ENCODE data around the gene LRRC8B. TPM values are rescaled to one million over a fixed set of nuclear protein-coding genes. Genes with fewer than 3 reads are reported as not detected.

LRRC8B gene
- polyA plus RNA-seq, 1 of the 3 experiments (the other 2 are of a cell fraction) = 3.7 TPM

GRCh38 chr1:89600451-89601224, 76.0 kb downstream of the LRRC8B start:
- Histone ChIP-seq H3K4me2 (no peak overlapping the region), H4K20me1 (ENCODE audit: insufficient read depth) (no peaks in the 10 kb centered on the region), H3K27me3 (ENCODE audit: insufficient read depth) (no peaks in the 10 kb centered on the region), H3K9ac (no peak overlapping the region), H3K36me3 (replicated peaks in 1 of 2; ENCODE audit: control insufficient read depth in 1 of 2, insufficient read depth in 2 of 2, low read length in 1 of 2) (peaks cover 0 to 3% of the 10 kb centered on the region in 2 experiments), H2AFZ (ENCODE audit: low read depth) (no peak overlapping the region), H3F3A (replicated peaks; ENCODE audit: insufficient read depth) (no peaks in the 10 kb centered on the region), H3K9me3 (no peaks in the 10 kb centered on the region), H3K27ac (ENCODE audit: low read depth in 2 of 2, low read length in 1 of 2) (no peak overlapping the region), H3K79me2 (ENCODE audit: insufficient read depth) (no peaks in the 10 kb centered on the region), H3K4me3 (ENCODE audit: low read depth in 2 of 2, low read length in 1 of 2) (no peak overlapping the region), H3K4me1 (ENCODE audit: control insufficient read depth in 1 of 2, insufficient read depth in 2 of 2, low read depth in 1 of 2, low read length in 1 of 2) (peaks cover 3 to 13% of the 10 kb centered on the region in 2 experiments; a peak in 2 of 4 replicates), H3K9me2 (no peaks in the 10 kb centered on the region)
- POLR2A ChIA-PET = no interaction called here
- 94% methylated on average over 3 of the region's 3 CpGs for WGBS (ENCODE audit: low lambda C conversion rate)
- no peak for DNase-seq
- no peak for TF ChIP-seq NRF1 (IDR thresholded peaks at IDR 0.05; ENCODE audit: low read depth, low read length)
- no peak for TF ChIP-seq SIN3A (IDR thresholded peaks at IDR 0.05; ENCODE audit: borderline replicate concordance, low read depth, low read length)
- TF ChIP-seq FOXM1 (IDR thresholded peaks at IDR 0.05; ENCODE audit: low read depth) = no peak
- CTCF ChIA-PET = interaction anchor here (0.7 to 3.0 kb wide), 11 partner anchors 11 to 599 kb away, joined by 3 to 12 read pairs (median 5); no protein-coding TSS in a partner anchor

GRCh38 chr1:89602871-89603404, 78.3 kb downstream of the LRRC8B start:
- H3K9me3 ChIP-seq = no peaks in the 10 kb centered on the region
- no peak overlapping the region for H3K27ac ChIP-seq (ENCODE audit: low read depth in 2 of 2, low read length in 1 of 2)
- H4K20me1 ChIP-seq (ENCODE audit: insufficient read depth) = no peaks in the 10 kb centered on the region
- H3K4me3 ChIP-seq (ENCODE audit: low read depth in 2 of 2, low read length in 1 of 2) = no peak overlapping the region
- ChIA-PET CTCF (interaction anchor here (1.0 to 5.5 kb wide), 8 partner anchors 9 to 160 kb away, joined by 3 to 43 read pairs (median 4); no protein-coding TSS in a partner anchor), POLR2A (interaction anchor here (0.8 kb wide), 1 partner anchor 100 kb away, joined by 3 read pairs; no protein-coding TSS in a partner anchor)
- no peaks in the 10 kb centered on the region for H3K27me3 ChIP-seq (ENCODE audit: insufficient read depth)
- H3K36me3 ChIP-seq (replicated peaks in 1 of 2; ENCODE audit: control insufficient read depth in 1 of 2, insufficient read depth in 2 of 2, low read length in 1 of 2) = no peaks in the 10 kb centered on the region
- no peaks in the 10 kb centered on the region for H3K9me2 ChIP-seq
- no peak for DNase-seq
- WGBS (ENCODE audit: low lambda C conversion rate) = 85% methylated on average over 6 of the region's 6 CpGs
- no peak overlapping the region for H2AFZ ChIP-seq (ENCODE audit: low read depth)
- H3K79me2 ChIP-seq (ENCODE audit: insufficient read depth) = no peaks in the 10 kb centered on the region
- no peak for TF ChIP-seq PBX3 (IDR thresholded peaks at IDR 0.05)
- no peak for TF ChIP-seq FOXJ3 (CRISPR knock-in tag; IDR thresholded peaks at IDR 0.05)
- no peak for TF ChIP-seq GATA2 (CRISPR knock-in tag; IDR thresholded peaks at IDR 0.05)
- no peak for TF ChIP-seq FOXM1 (IDR thresholded peaks at IDR 0.05; ENCODE audit: low read depth)
- TF ChIP-seq TCF12 (IDR thresholded peaks at IDR 0.05) = no peak
- TF ChIP-seq NRF1 (IDR thresholded peaks at IDR 0.05; ENCODE audit: low read depth, low read length) = no peak
- no peak for TF ChIP-seq JUND (IDR thresholded peaks at IDR 0.05)
- TF ChIP-seq MXI1 (IDR thresholded peaks at IDR 0.05; ENCODE audit: low read depth, low read length) = no peak
- no peak for TF ChIP-seq TAF1 (IDR thresholded peaks at IDR 0.05; ENCODE audit: borderline replicate concordance, low read depth, low read length)
- no peak for TF ChIP-seq SIN3A (IDR thresholded peaks at IDR 0.05; ENCODE audit: borderline replicate concordance, low read depth, low read length)
- H3F3A ChIP-seq (replicated peaks; ENCODE audit: insufficient read depth) = no peaks in the 10 kb centered on the region
- H3K4me1 ChIP-seq (ENCODE audit: control insufficient read depth in 1 of 2, insufficient read depth in 2 of 2, low read depth in 1 of 2, low read length in 1 of 2) = peaks cover 3 to 20% of the 10 kb centered on the region in 2 experiments; a peak in 3 of 4 replicates
- H3K4me2 ChIP-seq = no peak overlapping the region
- no peak overlapping the region for H3K9ac ChIP-seq
